GM12878 (cell line): Measurements from ENCODE around the gene OAF.

ENCODE experiments used
- CREM ChIP-seq: IDR thresholded peaks from 2 replicates; pipeline ENCODE4 v1.6.1; 2014; ENCODE audit warnings: antibody characterized with exemption, low read depth
- EGR1 ChIP-seq, 2 experiments: IDR thresholded peaks; 1 replicate in 1 of 2; 2 replicates in 1 of 2; pipeline ENCODE4 v1.6.1; 2011 to 2012; ENCODE audit warnings: low read depth in 2 of 2, low read length in 2 of 2, borderline replicate concordance in 1 of 2, mild to moderate bottlenecking in 1 of 2, moderate library complexity in 1 of 2
- EP300 ChIP-seq, 2 experiments: fragments of 150-350 bp in 1 of 2; IDR thresholded peaks; 2 replicates each; pipeline ENCODE4 v1.6.1; 2011 to 2012; ENCODE audit warnings: low read depth in 2 of 2, low read length in 2 of 2, borderline replicate concordance in 1 of 2, improper control_type of control experiment in 1 of 2, inconsistent platforms in 1 of 2; ENCODE audit not compliant: control insufficient read depth in 1 of 2
- EZH2 ChIP-seq: IDR thresholded peaks from 2 replicates; pipeline ENCODE4 v1.6.1; 2012; ENCODE audit warnings: low read depth, mild to moderate bottlenecking, control low read depth, inconsistent platforms, low read length, borderline replicate concordance; ENCODE audit not compliant: control insufficient read depth
- NR2C2 ChIP-seq: IDR thresholded peaks from 2 replicates; pipeline ENCODE4 v1.6.1; 2011; ENCODE audit warnings: borderline replicate concordance, low read depth; ENCODE audit not compliant: control insufficient read depth, insufficient read length
- SIN3A ChIP-seq: IDR thresholded peaks from 2 replicates; pipeline ENCODE4 v1.6.1; 2012; ENCODE audit warnings: low read depth, low read length, improper control_type of control experiment
- YY1 ChIP-seq: IDR thresholded peaks from 2 replicates; pipeline ENCODE4 v1.6.1; 2011; ENCODE audit warnings: low read depth, mild to moderate bottlenecking, low read length
- TF ChIP-seq, protein P1 (sequence below): IDR thresholded peaks from 2 replicates; pipeline ENCODE4 v1.6.1; 2012; ENCODE audit warnings: low read depth, low read length, improper control_type of control experiment
- TF ChIP-seq, protein P2 (sequence below): IDR thresholded peaks from 2 replicates; pipeline ENCODE4 v1.6.1; 2011; ENCODE audit warnings: mild to moderate bottlenecking, low read depth, low read length, moderate library complexity; ENCODE audit not compliant: insufficient replicate concordance
- TF ChIP-seq, protein P3 (sequence below), 3 experiments: IDR thresholded peaks in 2 of 3; conservative IDR thresholded peaks in 1 of 3; 2 replicates each; pipeline ENCODE4 v1.5.1; 2011; ENCODE audit warnings: low read depth in 3 of 3, low read length in 3 of 3, mild to moderate bottlenecking in 3 of 3, control low read depth in 2 of 3, moderate library complexity in 2 of 3, inconsistent platforms in 1 of 3, mixed read lengths in 1 of 3; ENCODE audit not compliant: control insufficient read depth in 2 of 3, insufficient read depth in 1 of 3; ENCODE audit errors: extremely low read depth in 1 of 3

- TF ChIP-seq, protein P1, sequence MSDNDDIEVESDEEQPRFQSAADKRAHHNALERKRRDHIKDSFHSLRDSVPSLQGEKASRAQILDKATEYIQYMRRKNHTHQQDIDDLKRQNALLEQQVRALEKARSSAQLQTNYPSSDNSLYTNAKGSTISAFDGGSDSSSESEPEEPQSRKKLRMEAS: no peak
- TF ChIP-seq, protein P2, sequence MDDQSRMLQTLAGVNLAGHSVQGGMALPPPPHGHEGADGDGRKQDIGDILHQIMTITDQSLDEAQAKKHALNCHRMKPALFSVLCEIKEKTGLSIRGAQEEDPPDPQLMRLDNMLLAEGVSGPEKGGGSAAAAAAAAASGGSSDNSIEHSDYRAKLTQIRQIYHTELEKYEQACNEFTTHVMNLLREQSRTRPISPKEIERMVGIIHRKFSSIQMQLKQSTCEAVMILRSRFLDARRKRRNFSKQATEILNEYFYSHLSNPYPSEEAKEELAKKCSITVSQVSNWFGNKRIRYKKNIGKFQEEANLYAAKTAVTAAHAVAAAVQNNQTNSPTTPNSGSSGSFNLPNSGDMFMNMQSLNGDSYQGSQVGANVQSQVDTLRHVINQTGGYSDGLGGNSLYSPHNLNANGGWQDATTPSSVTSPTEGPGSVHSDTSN: no peak
- TF ChIP-seq EP300 (IDR thresholded peaks at IDR 0.05; ENCODE audit: borderline replicate concordance in 1 of 2, control insufficient read depth in 1 of 2, low read depth in 2 of 2, low read length in 2 of 2) (no peak), NR2C2 (no peak), CREM (no peak), YY1 (no peak), EZH2 (no peak), EGR1 (IDR thresholded peaks at IDR 0.05; ENCODE audit: borderline replicate concordance in 1 of 2, low read depth in 2 of 2, low read length in 2 of 2) (no peak), SIN3A (no peak)
- TF ChIP-seq, protein P3, sequence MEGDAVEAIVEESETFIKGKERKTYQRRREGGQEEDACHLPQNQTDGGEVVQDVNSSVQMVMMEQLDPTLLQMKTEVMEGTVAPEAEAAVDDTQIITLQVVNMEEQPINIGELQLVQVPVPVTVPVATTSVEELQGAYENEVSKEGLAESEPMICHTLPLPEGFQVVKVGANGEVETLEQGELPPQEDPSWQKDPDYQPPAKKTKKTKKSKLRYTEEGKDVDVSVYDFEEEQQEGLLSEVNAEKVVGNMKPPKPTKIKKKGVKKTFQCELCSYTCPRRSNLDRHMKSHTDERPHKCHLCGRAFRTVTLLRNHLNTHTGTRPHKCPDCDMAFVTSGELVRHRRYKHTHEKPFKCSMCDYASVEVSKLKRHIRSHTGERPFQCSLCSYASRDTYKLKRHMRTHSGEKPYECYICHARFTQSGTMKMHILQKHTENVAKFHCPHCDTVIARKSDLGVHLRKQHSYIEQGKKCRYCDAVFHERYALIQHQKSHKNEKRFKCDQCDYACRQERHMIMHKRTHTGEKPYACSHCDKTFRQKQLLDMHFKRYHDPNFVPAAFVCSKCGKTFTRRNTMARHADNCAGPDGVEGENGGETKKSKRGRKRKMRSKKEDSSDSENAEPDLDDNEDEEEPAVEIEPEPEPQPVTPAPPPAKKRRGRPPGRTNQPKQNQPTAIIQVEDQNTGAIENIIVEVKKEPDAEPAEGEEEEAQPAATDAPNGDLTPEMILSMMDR (IDR thresholded peaks at IDR 0.05 in 2 of 3, conservative IDR thresholded peaks at IDR 0.05 in 1 of 3; ENCODE audit: control insufficient read depth in 2 of 3, extremely low read depth in 1 of 3, insufficient read depth in 1 of 3, low read depth in 3 of 3, low read length in 3 of 3): no peak
Observed at GRCh38 chr11:120215634-120216033, 4.8 kb downstream of the OAF start.
